ENCODE results near the gene TAF6L. TPM values are rescaled to one million over a fixed set of nuclear protein-coding genes. Genes with fewer than 3 reads are reported as not detected.

Gene TAF6L
- total RNA-seq, 1 experiment from 2014 or later, result 42.1 TPM

- TF ChIP-seq KAT7 (CRISPR knock-in tag; IDR thresholded peaks at IDR 0.05; ENCODE audit: borderline replicate concordance) (no peak), FOXJ3 (CRISPR knock-in tag; IDR thresholded peaks at IDR 0.05; ENCODE audit: borderline replicate concordance) (no peak), ZNF317 (CRISPR knock-in tag; IDR thresholded peaks at IDR 0.05; ENCODE audit: borderline replicate concordance, low read depth) (peak; percentile 15; the same call in 1 of the 2 replicates), ZMAT4 (CRISPR knock-in tag; IDR thresholded peaks at IDR 0.05) (no peak), ZBTB43 (CRISPR knock-in tag; IDR thresholded peaks at IDR 0.05) (no peak), USF1 (CRISPR knock-in tag; IDR thresholded peaks at IDR 0.05) (peak; percentile 81; the same call in 1 of the 2 replicates), MYBL2 (CRISPR knock-in tag; IDR thresholded peaks at IDR 0.05) (peak; percentile 57; the same call in 1 of the 2 replicates), FOXP4 (CRISPR knock-in tag; IDR thresholded peaks at IDR 0.05) (0 out of 2 replicates have a peak, but pooled peaks have one; percentile 4), CREM (CRISPR knock-in tag; IDR thresholded peaks at IDR 0.05) (peak; percentile 52), ZNF425 (CRISPR knock-in tag; conservative IDR thresholded peaks at IDR 0.05) (no peak), ZBTB21 (CRISPR knock-in tag; IDR thresholded peaks at IDR 0.05; ENCODE audit: borderline replicate concordance) (no peak)
Observed at GRCh38 chr11:62831520-62832335, 60.5 kb downstream of the TAF6L start, which contains the start of gene STX5 (continued).

GRCh38 chr11:62832336-62833234, 61.4 kb downstream of the TAF6L start, which contains the start of gene TEX54:
Gene TEX54 (minus strand): TSS chr11:62832841.
- no peaks in the 10 kb centered on the region for H3K27me3 Mint-ChIP-seq (ENCODE audit: low read depth)
- H3K27ac Mint-ChIP-seq, result peak within 1 kb of the TSS; percentile 100
- ChIA-PET CTCF (interaction anchor here (0.6 to 2.4 kb wide), 16 partner anchors 8 to 290 kb away, joined by 3 to 22 read pairs (median 4); partner anchors contain the start of genes HNRNPUL2, TAF6L and TMEM179B), POLR2A (interaction anchor here (0.5 to 2.4 kb wide), 24 partner anchors 9 to 316 kb away, joined by 3 to 35 read pairs (median 5); partner anchors contain the start of genes BSCL2, C11orf98, CSKMT and GNG3)
- ATAC-seq (peak; percentile 1), DNase-seq (ENCODE audit: low spot score) (no peak)
- peaks cover 19% of the 10 kb centered on the region for H3K4me1 Mint-ChIP-seq
- TF ChIP-seq STAT6 (CRISPR knock-in tag; conservative IDR thresholded peaks at IDR 0.05; ENCODE audit: low read depth), result no peak
- TF ChIP-seq FOXP4 (CRISPR knock-in tag; IDR thresholded peaks at IDR 0.05), result peak; percentile 6; the same call in 1 of the 2 replicates
- no peaks in the 10 kb centered on the region for H3K9me3 Mint-ChIP-seq
- peak within 1 kb of the TSS; percentile 100 for H3K4me3 Mint-ChIP-seq
- H3K36me3 Mint-ChIP-seq, result peaks cover 36% of the 10 kb centered on the region

Data from WTC11 (cell line).